Esophagus squamous epithelium (tissue), 5 donors: ENCODE data around the gene BACH2. TPM values are rescaled to one million over a fixed set of nuclear protein-coding genes. Genes with fewer than 3 reads are reported as not detected.
A peak's percentile ranks its signal among the peaks of the same experiment; 100 is the strongest.
"Not testable (repeated sequence)": the region's sequence is repeated elsewhere in the genome, so short reads cannot be mapped to it uniquely, and the experiment has no call there.

Experiments used
- DNase-seq: peaks from one replicate; lab custom pipeline; 2025; lab: John Stamatoyannopoulos, UW
- H3K27ac ChIP-seq, 4 donors: fragments of 200-600 bp; sonication (generic); one replicate each; pipeline ENCODE4 v1.5.1; 2016 to 2019; ENCODE audit warnings: mild to moderate bottlenecking in 1 of 4
- H3K27me3 ChIP-seq, 4 donors: fragments of 200-600 bp; sonication (generic); 1 replicate in 3 of 4; 2 replicates in 1 of 4; pipeline versions ENCODE4 v1.5.1 to v1.6.0; 2017 to 2021; ENCODE audit warnings: antibody characterized with exemption in 1 of 4
- H3K36me3 ChIP-seq, 3 donors: fragments of 200-600 bp; sonication (generic); one replicate each; pipeline ENCODE4 v1.5.1; 2016 to 2019
- H3K4me1 ChIP-seq, 3 donors: fragments of 200-600 bp; sonication (generic); one replicate each; pipeline ENCODE4 v1.5.1; 2017 to 2019
- H3K4me3 ChIP-seq, 4 donors: fragments of 200-600 bp; sonication (generic); 1 replicate in 3 of 4; 2 replicates in 1 of 4; pipeline ENCODE4 v1.5.1; 2016 to 2019; ENCODE audit warnings: mild to moderate bottlenecking in 2 of 4, moderate library complexity in 1 of 4
- H3K9me3 ChIP-seq, 3 donors: fragments of 200-600 bp; sonication (generic); one replicate each; pipeline ENCODE4 v1.5.1; 2016 to 2019
- POLR2A ChIP-seq, 4 donors: fragments of 450-650 bp; IDR thresholded peaks; one replicate each; pipeline ENCODE4 v1.6.1; 2017; ENCODE audit warnings: antibody characterized with exemption in 4 of 4, mild to moderate bottlenecking in 4 of 4, moderate library complexity in 3 of 4
- WGBS, 2 donors: methylation state at CpG; one replicate each; pipeline ENCODE4 v1.1.5; 2018; 5-methylcytosine and 5-hydroxymethylcytosine counted together
- intact Hi-C: fragments of 100-400 bp; cut with DNase I; formaldehyde crosslinking; loops from one replicate; pipeline ENCODE4 v1.15.0; 2022
- total RNA-seq, 4 donors: library from RNA; depleted of rRNA; stranded (reverse); fragments of >200 nt; gene quantifications; one replicate each; pipeline ENCODE4 v1.1.0, GENCODE V29; 2016
- TF ChIP-seq, protein P1 (sequence below), 6 experiments: fragments of 450-650 bp in 4 of 6; fragments of 200-600 bp in 2 of 6; sonication (generic) in 2 of 6; IDR thresholded peaks; one replicate each; pipeline ENCODE4 v1.5.1; 2016 to 2019; ENCODE audit warnings: antibody characterized with exemption in 6 of 6, mild to moderate bottlenecking in 4 of 6, moderate library complexity in 4 of 6
- donor health status: DM: yes; HTN: yes; CAD: no.

Gene BACH2
- total RNA-seq, 4 donors from 2014 or later: 0.22 to 6.1 (median 0.66) TPM

DNA sequence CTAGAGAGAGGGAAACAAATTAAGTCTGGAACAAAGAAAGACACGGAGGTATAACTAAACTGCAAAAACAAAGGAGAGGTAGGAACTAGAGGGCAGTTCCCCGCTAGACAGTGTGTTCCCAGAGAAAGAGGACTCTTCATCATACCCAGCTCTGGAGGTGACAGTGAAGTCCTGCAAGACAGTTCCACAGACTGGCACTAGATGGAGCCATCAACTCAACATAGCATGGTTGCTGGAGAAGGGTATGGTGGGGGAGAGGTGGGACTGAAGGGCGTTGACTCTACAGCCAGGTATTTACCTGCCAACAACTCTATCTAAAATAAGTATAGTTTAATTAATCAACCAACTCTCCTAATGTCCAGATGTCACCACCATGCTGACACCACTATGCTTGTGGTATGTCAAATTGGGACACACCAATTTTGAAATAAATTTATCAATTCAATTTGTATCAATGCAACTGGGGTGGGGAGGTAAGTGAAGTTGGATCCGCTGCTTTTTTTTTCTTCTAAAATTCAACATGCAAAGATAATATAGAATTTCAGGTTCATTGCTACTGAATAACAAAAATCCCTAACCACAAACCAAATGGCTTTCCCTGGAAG is 9.7 kb downstream of the BACH2 start:
- intact Hi-C loops: no loop called here
- peaks cover 0 to 5% (median 0%) of the 10 kb centered on the region in 3 donors for H3K9me3 ChIP-seq
- DNase-seq: no peak
- H3K27ac ChIP-seq: no peak overlapping the region
- no peak for TF ChIP-seq POLR2A (IDR thresholded peaks at IDR 0.05)
- TF ChIP-seq, protein P1, sequence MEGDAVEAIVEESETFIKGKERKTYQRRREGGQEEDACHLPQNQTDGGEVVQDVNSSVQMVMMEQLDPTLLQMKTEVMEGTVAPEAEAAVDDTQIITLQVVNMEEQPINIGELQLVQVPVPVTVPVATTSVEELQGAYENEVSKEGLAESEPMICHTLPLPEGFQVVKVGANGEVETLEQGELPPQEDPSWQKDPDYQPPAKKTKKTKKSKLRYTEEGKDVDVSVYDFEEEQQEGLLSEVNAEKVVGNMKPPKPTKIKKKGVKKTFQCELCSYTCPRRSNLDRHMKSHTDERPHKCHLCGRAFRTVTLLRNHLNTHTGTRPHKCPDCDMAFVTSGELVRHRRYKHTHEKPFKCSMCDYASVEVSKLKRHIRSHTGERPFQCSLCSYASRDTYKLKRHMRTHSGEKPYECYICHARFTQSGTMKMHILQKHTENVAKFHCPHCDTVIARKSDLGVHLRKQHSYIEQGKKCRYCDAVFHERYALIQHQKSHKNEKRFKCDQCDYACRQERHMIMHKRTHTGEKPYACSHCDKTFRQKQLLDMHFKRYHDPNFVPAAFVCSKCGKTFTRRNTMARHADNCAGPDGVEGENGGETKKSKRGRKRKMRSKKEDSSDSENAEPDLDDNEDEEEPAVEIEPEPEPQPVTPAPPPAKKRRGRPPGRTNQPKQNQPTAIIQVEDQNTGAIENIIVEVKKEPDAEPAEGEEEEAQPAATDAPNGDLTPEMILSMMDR (IDR thresholded peaks at IDR 0.05): peak; percentile 34 to 67 (median 42)
- no peak overlapping the region for H3K4me3 ChIP-seq
- H3K4me1 ChIP-seq: peaks cover 8 to 29% (median 19%) of the 10 kb centered on the region in 3 donors
- no peaks in the 10 kb centered on the region for H3K27me3 ChIP-seq
- WGBS, 2 donors: 86 to 88% methylated on average over 4 of the region's 4 CpGs
- no peaks in the 10 kb centered on the region for H3K36me3 ChIP-seq

DNA sequence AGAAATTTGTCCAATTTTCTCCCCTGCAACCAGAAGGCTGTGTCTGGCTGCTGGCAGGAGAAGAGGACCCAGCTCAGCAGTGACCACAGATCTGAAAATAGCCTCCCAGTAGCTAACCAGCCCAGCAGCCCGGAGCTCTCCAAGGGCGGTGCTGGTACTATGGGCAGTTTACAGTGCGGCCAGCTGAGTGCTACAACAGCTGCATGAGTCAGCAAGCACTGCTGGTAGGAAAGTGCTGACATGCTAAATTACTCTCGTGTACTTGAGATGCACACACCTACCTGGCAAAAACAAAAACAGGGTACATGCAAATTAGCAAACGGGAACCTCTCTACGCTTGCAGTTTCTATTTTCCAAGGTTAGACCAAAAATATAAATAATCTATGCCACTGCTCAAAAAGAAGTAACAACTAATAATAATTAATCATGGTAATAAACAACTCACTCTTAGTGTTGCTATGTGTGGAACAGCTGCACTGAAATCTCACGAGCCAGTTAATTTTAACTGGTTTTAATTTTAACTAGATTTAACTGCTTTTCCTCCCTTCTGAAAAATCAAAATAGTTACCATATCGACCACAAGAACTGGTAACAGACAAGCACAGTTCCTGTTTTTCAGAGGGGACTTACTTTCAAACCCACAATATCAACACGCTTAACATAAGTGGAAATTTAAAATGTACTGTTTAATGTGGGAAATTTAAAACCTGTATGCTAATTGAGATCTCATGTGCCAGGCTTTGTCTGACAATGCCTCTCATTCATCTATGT is 10.8 kb downstream of the BACH2 start:
- Histone ChIP-seq H3K27ac (peak overlapping the region in 3 of 4 donors; percentile 10 to 49 (median 47)), H3K9me3 (peaks cover 0 to 5% (median 0%) of the 10 kb centered on the region in 3 donors), H3K27me3 (no peaks in the 10 kb centered on the region), H3K4me1 (peaks cover 8 to 29% (median 19%) of the 10 kb centered on the region in 3 donors), H3K4me3 (peak overlapping the region in 2 of 4 donors; percentile 8 to 48), H3K36me3 (no peaks in the 10 kb centered on the region)
- WGBS, 2 donors: 11 to 19% methylated on average over 9 of the region's 9 CpGs
- TF ChIP-seq, protein P1 (IDR thresholded peaks at IDR 0.05): no peak
- TF ChIP-seq POLR2A (IDR thresholded peaks at IDR 0.05): peak in 1 of 4 donors; percentile 8
- DNase-seq: peak; percentile 56
- intact Hi-C loops: no loop called here

DNA sequence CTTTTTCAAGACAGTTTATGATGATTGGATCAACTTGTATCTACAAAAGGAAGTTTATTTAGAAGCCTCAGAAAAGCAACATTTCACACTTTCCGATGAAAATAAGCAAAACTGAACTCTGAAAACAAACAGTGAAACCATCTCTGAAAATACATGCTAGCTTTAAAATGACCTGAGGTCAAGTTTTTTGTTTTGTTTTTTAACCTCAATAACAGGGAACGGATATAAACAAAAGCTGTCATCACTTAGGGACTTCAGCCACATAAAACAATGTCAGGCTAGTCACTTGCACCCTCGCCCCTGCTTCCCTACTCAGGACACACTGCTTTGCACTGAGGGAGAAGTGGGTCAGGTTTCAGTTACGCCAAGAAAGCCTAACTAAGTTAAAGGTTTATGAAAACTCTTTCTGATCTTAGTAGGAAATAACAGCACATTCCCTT is 11.6 kb downstream of the BACH2 start:
- DNase-seq: no peak
- 29 to 46% methylated on average over 4 of the region's 4 CpGs for WGBS, 2 donors
- Histone ChIP-seq H3K36me3 (no peaks in the 10 kb centered on the region), H3K9me3 (peaks cover 0 to 5% (median 0%) of the 10 kb centered on the region in 3 donors), H3K27ac (peak overlapping the region in 3 of 4 donors; percentile 36 to 49 (median 47)), H3K4me3 (peak overlapping the region in 3 of 4 donors; percentile 19 to 48 (median 22)), H3K4me1 (peaks cover 8 to 29% (median 19%) of the 10 kb centered on the region in 3 donors), H3K27me3 (no peaks in the 10 kb centered on the region)
- intact Hi-C loops: no loop called here
- TF ChIP-seq POLR2A (IDR thresholded peaks at IDR 0.05): no peak
- TF ChIP-seq, protein P1 (IDR thresholded peaks at IDR 0.05): no peak

DNA sequence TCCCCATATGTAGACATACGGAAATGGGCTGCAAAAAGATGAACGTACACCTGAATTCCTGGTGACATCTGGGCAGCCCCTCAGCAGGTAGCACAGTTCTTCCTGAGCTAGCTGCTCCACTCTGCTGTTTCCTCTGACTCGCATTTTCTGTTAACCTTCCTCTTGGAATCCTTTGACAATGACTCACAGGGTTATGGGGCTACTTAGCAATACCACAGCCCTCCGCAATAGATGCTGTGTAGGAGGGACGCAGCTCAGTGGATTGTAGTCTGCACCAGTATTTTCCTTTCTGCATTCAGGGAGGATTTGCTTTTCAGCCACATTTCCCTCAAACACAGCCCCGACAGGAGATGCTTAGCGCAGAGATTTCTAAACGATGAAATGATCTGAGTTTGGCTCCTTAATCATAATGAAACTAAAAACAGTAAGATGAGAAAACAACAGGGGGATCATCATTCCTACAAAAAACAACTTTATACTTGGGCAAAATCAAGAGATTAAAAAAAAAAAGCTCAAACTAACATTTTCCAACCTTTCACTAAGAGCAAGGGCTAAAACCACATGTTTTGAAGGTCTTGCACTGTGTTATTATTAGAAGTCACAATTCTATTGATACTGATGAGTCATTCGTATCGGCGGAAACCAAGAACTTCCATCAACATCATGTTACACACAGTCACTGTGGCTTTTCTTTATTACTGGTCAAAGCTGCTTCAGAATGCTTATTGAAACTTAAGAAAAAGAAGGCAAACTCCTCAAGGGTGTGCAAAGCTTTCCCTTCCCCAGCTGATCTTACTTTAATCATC is 12.2 kb downstream of the BACH2 start:
- H3K36me3 ChIP-seq: no peaks in the 10 kb centered on the region
- intact Hi-C loops: no loop called here
- H3K27me3 ChIP-seq: no peaks in the 10 kb centered on the region
- peaks cover 8 to 29% (median 19%) of the 10 kb centered on the region in 3 donors for H3K4me1 ChIP-seq
- 16 to 41% methylated on average over 11 of the region's 11 CpGs for WGBS, 2 donors
- H3K27ac ChIP-seq: peak overlapping the region in 3 of 4 donors; percentile 47 to 56 (median 49)
- H3K4me3 ChIP-seq: peak overlapping the region in 3 of 4 donors; percentile 19 to 48 (median 22)
- DNase-seq: no peak
- no peak for TF ChIP-seq POLR2A (IDR thresholded peaks at IDR 0.05)
- TF ChIP-seq, protein P1 (IDR thresholded peaks at IDR 0.05): peak in 2 of 6 experiments; percentile 5 to 10
- peaks cover 0 to 5% (median 0%) of the 10 kb centered on the region in 3 donors for H3K9me3 ChIP-seq

DNA sequence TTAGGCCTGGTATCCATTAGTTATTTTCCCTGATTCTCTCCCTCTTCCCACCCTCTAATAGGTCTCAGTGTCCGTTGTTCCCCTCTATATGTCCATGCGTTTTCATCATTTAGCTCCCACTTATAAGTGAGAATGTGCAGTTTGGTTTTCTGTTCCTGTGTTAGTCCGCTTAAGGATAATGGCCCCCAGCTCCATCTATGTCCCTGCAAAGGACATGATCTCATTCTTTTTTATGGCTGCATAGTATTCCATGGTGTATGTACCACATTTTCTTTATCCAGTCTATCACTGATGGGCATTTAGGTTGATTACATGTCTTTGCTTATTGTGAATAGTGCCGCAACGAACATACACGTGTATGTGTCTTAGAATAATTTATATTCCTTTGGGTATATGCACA is 14.4 kb downstream of the BACH2 start:
- H3K4me3 ChIP-seq, H3K36me3 ChIP-seq, H3K9me3 ChIP-seq, DNase-seq, intact Hi-C loops, H3K27ac ChIP-seq, H3K27me3 ChIP-seq: not testable (repeated sequence)
- 90 to 96% methylated on average over 6 of the region's 6 CpGs for WGBS, 2 donors
- peaks cover 8 to 29% (median 19%) of the 10 kb centered on the region in 3 donors for H3K4me1 ChIP-seq
